Measurements from ENCODE around the gene LEF1. TPM values are rescaled to one million over a fixed set of nuclear protein-coding genes. Genes with fewer than 3 reads are reported as not detected.
A peak's percentile ranks its signal among the peaks of the same experiment; 100 is the strongest.

LEF1 gene
- total RNA-seq, 1 experiment from 2014 or later: 2.8 TPM

DNA sequence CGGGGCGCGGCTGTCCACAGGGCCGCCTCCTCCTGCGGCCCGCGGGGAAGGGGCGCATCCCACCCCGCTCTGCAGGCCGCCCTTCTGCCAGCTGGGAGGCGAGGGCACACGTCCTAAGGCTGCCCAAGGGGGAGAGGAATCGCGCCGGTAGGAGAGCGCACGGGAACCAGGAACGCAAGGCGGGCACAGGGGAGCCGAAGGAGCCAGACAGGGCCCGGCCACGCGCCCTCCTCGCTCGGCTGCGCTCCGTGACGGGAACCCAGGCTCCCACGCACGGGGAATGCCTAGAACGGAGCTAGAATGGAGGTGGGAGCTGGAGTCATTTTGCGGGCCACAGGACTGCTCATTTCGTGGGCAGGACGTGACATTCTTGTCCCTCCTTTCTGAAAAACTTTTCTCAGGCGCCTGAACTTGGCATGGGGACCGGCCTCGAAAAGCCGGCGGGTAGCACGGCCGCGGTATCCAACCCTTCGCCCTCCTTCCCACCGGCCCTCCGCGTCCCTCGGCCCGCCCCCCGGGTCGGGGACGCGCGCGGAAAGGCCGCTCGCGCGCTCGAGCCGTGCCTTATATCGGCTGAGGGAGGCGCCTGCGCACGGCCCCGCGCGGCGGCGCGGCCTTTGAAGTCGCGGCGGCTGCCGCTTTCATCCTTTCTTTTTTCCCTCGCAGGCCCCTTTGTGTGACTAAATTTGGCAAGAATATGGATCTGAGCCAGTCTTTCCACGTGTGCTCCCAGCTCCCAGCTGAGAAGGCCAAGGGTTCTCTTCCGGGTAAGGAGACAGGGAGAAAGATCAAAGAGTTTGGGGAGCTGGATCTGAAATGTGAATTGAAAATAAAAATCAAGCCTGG is 4.2 kb upstream of the LEF1 start:
- H3K4me2 ChIP-seq: peak overlapping the region; percentile 80
- H3K4me1 ChIP-seq (replicated peaks; ENCODE audit: insufficient read depth): peaks cover 5% of the 10 kb centered on the region; the same call in 1 of the 2 replicates
- H4K20me1 ChIP-seq (ENCODE audit: insufficient read depth): no peaks in the 10 kb centered on the region
- H3K79me2 ChIP-seq (ENCODE audit: low read depth): no peaks in the 10 kb centered on the region
- no peaks in the 10 kb centered on the region for H3K9me3 ChIP-seq (ENCODE audit: insufficient read depth, low read depth)
- CTCF ChIA-PET: no interaction called here
- peak overlapping the region; percentile 72 for H3K4me3 ChIP-seq
- no TSS peak for BruUV-seq (replicated peaks)
- no peaks in the 10 kb centered on the region for H3K9me2 ChIP-seq (ENCODE audit: insufficient read depth)
- H3K27me3 ChIP-seq (ENCODE audit: insufficient read depth, low read depth): no peaks in the 10 kb centered on the region
- H3K36me3 ChIP-seq (ENCODE audit: low read depth): no peaks in the 10 kb centered on the region
- peak overlapping the region; percentile 82 for H2AFZ ChIP-seq
- intact Hi-C loops (cut with micrococcal nuclease; ENCODE audit: unreplicated experiment): no loop called here
- TF ChIP-seq, protein P1, sequence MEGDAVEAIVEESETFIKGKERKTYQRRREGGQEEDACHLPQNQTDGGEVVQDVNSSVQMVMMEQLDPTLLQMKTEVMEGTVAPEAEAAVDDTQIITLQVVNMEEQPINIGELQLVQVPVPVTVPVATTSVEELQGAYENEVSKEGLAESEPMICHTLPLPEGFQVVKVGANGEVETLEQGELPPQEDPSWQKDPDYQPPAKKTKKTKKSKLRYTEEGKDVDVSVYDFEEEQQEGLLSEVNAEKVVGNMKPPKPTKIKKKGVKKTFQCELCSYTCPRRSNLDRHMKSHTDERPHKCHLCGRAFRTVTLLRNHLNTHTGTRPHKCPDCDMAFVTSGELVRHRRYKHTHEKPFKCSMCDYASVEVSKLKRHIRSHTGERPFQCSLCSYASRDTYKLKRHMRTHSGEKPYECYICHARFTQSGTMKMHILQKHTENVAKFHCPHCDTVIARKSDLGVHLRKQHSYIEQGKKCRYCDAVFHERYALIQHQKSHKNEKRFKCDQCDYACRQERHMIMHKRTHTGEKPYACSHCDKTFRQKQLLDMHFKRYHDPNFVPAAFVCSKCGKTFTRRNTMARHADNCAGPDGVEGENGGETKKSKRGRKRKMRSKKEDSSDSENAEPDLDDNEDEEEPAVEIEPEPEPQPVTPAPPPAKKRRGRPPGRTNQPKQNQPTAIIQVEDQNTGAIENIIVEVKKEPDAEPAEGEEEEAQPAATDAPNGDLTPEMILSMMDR (conservative IDR thresholded peaks at IDR 0.05): no peak
- no peak for TF ChIP-seq EZH2 (IDR thresholded peaks at IDR 0.05; ENCODE audit: low read depth)
- H3K27ac ChIP-seq: no peak overlapping the region
- POLR2A ChIA-PET (ENCODE audit: unreplicated experiment): no interaction called here
- H3F3A ChIP-seq (ENCODE audit: insufficient read depth, low read depth): no peaks in the 10 kb centered on the region
- DNase-seq: peak in 1 of 2 experiments; percentile 30

DNA sequence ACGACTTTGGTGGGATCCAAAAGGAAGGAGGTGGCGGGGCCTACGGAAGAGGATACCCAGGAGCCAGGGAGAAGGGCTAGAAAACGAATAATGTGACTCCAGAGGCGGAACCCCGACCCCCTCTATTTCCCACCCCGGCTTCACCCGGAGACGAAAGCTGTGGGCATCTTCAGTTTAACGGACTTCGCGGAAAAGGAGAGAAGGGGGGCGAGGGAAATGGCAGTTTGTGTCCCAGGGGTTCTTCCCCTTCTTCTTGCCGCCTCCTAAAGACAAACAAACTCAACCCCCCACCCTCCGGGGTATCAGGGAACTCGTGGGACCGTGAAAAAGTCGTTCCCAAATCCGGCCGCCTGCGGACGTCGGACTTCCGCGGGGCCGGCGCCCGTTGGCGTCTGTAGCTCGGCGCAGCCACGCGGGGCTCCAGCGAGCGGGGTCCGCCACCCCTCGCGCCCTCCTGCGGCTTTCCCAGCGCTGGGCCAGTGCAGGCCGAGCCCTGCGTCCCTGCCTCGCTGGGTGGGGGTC is 3.6 kb upstream of the LEF1 start:
- TF ChIP-seq, protein P1 (conservative IDR thresholded peaks at IDR 0.05): no peak
- no peak for TF ChIP-seq EZH2 (IDR thresholded peaks at IDR 0.05; ENCODE audit: low read depth)
- intact Hi-C loops (cut with micrococcal nuclease; ENCODE audit: unreplicated experiment): no loop called here
- CTCF ChIA-PET: no interaction called here
- Histone ChIP-seq H3K9me2 (ENCODE audit: insufficient read depth) (no peaks in the 10 kb centered on the region), H3K4me2 (peak overlapping the region; percentile 80; the same call in 1 of the 2 replicates), H3K4me1 (replicated peaks; ENCODE audit: insufficient read depth) (peaks cover 5% of the 10 kb centered on the region; the same call in 1 of the 2 replicates), H3K4me3 (no peak overlapping the region), H3K9me3 (ENCODE audit: insufficient read depth, low read depth) (no peaks in the 10 kb centered on the region), H2AFZ (no peak overlapping the region), H4K20me1 (ENCODE audit: insufficient read depth) (no peaks in the 10 kb centered on the region), H3K36me3 (ENCODE audit: low read depth) (no peaks in the 10 kb centered on the region), H3F3A (ENCODE audit: insufficient read depth, low read depth) (no peaks in the 10 kb centered on the region), H3K79me2 (ENCODE audit: low read depth) (no peaks in the 10 kb centered on the region), H3K27ac (no peak overlapping the region), H3K27me3 (ENCODE audit: insufficient read depth, low read depth) (no peaks in the 10 kb centered on the region)
- DNase-seq: no peak
- POLR2A ChIA-PET (ENCODE audit: unreplicated experiment): no interaction called here
- no TSS peak for BruUV-seq (replicated peaks)

DNA sequence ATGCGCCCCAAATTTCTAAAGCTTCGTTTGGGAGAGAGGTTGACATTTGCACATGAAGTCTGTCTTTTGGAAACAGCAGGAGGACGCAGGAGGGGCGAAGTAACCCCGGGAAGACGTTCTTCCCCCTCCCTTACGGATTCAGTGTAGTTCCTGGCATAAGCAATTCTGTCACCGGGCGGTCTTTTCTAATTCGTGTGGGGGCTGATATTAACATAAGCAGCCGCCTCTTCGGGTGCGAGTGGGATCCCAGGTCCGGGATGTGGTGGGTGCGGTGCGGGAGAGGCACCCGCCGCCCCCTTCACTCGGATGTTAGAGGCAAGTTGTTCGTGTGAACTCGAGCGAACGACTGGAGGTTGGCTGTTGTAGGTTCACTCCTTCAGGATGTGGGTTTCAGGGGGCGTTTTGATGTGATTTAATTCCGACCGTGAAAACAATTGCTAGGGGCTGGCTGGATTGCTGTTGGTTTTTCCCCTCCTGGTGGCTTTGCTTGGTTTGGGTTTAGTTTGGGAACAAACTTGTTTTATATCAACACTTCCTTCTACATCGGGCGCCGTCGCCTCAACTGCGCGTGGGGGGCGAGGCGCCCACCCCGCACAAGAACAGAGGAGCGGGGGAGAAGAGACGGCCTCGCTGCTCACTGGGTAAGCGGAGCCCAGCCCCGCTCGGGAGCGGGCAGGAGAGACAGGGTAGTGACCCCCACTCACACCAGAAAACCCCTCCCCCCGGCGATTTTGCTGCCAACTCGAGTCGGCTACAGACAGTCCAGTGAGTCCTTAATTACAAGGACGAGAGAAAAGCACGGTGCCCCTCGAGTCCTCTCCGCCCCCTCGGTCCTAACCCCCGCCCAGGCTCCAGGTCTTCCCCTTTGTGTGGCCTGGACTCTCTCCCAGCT is 2.9 kb upstream of the LEF1 start:
- Histone ChIP-seq H3K9me3 (ENCODE audit: insufficient read depth, low read depth) (no peaks in the 10 kb centered on the region), H3K27me3 (ENCODE audit: insufficient read depth, low read depth) (no peaks in the 10 kb centered on the region), H3K9me2 (ENCODE audit: insufficient read depth) (no peaks in the 10 kb centered on the region), H2AFZ (no peak overlapping the region), H3K27ac (no peak overlapping the region), H3K4me3 (no peak overlapping the region), H3K79me2 (ENCODE audit: low read depth) (no peaks in the 10 kb centered on the region), H4K20me1 (ENCODE audit: insufficient read depth) (no peaks in the 10 kb centered on the region), H3K4me1 (replicated peaks; ENCODE audit: insufficient read depth) (peaks cover 5% of the 10 kb centered on the region; the same call in 1 of the 2 replicates), H3K36me3 (ENCODE audit: low read depth) (no peaks in the 10 kb centered on the region), H3K4me2 (no peak overlapping the region), H3F3A (ENCODE audit: insufficient read depth, low read depth) (no peaks in the 10 kb centered on the region)
- TF ChIP-seq, protein P1 (conservative IDR thresholded peaks at IDR 0.05): no peak
- no peak for TF ChIP-seq EZH2 (IDR thresholded peaks at IDR 0.05; ENCODE audit: low read depth)
- POLR2A ChIA-PET (ENCODE audit: unreplicated experiment): no interaction called here
- no peak for DNase-seq
- CTCF ChIA-PET: no interaction called here
- no TSS peak for BruUV-seq (replicated peaks)
- intact Hi-C loops (cut with micrococcal nuclease; ENCODE audit: unreplicated experiment): no loop called here
